ENCODE data around the gene NT5C1B.
"Not testable (repeated sequence)": the region's sequence is repeated elsewhere in the genome, so short reads cannot be mapped to it uniquely, and the experiment has no call there.

Gene NT5C1B

DNA sequence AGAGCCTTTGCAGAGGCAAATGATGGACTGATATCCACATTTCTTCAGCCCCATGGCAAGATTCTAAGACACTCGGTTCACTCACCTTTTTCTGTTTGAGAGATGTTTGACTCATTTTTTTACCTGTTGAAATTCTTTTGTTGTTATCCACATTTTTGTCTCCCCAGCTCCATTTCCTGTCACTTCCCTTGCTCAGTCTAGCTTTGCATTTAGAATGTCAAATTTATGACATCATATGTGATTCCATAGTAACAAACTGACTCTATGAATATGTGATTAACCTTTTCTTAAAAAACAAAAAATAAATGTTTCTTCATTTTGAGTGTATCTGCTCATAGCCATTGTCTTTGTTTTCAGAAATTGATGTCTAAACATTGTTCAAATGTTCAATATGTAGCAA, at the start of gene NT5C1B:
Gene NT5C1B, minus strand, starts transcription at position 216 of the 400 bp plus-strand sequence. Its CDS starts 101 bp downstream, at position 115.
- DNase-seq, result no peak

DNA sequence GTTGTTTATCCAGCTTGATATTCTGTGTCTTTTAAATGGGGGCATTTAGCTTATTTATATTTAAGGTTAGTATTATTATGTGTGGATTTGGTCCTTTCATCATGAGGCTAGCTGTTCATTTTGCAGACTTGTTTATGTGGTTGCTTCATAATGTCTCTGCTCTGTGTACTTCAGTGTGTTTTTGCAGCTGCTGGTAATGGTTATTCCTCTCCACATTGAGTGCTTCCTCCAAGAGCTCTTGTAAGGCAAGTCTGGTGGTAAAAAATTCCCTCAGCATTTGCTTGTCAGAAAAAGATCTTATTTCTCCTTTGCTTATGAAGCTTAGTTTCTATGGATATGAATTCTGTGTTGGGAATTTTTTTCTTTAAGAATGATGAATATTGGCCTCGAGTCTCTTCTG, 47.8 kb upstream of the NT5C1B start:
- DNase-seq, result no peak

DNA sequence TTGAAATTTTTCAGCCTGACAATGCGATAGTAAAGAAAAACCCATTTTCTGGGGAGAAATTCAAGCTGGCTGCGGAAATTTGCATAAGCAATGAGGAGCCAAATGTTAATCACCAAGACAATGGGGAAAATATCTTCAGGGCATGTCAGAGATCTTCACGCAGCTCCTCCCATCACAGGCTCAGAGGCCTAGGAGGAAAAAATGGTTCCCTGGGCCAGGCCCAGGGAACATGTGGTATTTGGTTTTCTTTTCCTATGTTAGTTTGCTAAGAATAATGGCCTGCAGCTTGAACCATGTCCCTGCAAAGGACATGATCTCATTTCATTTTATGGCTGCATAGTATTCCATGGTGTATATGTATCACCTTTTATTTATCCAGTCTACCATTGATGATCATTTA, 43.3 kb upstream of the NT5C1B start:
- DNase-seq, result not testable (repeated sequence)

DNA sequence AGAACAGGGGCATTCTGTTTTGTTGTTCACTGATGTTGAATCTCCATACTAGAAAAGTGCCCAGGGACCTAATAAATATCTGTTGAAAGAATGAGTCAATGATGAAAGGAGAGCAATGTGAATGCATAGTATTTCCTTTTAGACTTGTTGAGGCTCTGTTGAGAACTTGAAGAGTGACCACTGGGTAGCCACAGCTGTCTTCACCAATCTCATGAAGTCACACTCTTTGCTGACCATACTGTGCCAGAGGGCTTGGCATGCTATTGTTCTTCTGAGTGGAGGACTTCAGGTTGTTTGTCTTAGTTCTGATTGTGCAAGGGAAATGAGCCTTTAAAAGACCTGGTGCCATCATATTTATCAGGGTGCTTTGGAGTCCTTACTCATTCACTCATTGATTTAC, 41.6 kb upstream of the NT5C1B start:
- no peak for DNase-seq

DNA sequence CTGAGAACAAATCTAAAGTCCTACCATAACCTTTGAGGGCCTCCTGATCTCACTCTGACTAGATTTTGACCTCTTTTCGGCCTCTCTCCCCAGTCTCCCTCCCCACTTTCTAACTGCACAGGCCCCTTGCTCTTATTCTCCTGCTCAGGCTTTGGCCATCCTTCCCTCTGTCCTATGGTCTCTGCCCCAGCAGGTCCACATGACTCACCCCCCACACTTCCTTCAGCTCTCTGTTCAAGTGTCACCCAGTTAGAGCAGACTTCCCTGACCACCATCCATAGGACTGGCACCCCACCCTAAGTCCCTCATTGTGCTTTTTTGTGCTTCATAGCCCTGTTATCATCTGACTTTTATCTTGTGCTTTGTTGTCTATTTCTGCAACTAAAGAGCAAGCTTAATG, 41.2 kb upstream of the NT5C1B start:
- DNase-seq, result no peak

DNA sequence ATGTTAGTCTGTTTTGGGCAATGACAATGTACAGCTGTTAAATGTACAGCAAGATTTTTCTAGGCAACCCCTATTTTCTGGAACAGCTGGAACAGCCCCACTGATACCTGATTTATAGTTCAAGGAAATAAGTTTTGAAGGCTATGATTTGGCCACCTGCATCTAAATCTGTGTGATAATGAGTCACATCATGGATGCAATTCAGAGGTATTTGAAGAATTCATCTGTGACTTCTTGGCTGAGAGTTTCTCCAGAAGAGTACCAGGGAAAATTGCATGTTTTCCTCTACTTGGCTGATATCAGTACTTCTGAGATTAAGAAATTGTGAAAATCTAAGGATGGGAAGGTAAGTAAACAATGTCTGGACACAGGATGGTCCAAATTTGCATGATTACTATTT, 40.7 kb upstream of the NT5C1B start:
- no peak for DNase-seq

DNA sequence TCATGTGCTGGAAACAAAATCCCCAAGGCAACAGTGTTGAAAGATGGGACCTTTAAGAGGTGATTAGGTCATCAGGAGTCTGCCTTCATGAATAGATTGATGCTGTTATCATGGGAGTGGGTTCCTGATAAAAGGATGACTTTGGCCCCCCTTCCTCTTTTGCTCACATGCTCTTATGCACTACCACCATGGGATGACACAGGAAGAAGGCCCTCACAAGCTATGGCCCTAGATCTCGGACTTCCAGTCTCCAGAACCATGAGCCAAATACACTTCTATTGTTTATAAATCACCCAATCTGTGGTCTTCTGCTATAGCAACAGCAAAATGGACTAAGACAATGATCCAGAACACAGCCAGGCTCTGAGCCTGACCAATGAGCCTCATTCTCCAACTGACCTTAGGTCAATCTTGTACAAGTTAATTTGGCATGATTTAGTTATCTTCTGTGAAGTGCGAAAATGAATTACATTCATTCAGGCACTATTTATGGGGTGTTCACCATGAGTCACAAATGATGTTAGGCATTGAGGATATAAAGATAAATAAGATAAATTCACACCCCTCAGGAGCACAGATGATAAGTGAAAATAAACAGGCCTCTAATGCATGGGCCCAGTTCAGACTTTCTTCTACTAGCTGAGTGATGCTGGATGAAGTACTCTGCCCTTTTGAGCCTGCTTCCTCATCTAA, 37.7 kb upstream of the NT5C1B start:
- no peak for DNase-seq

DNA sequence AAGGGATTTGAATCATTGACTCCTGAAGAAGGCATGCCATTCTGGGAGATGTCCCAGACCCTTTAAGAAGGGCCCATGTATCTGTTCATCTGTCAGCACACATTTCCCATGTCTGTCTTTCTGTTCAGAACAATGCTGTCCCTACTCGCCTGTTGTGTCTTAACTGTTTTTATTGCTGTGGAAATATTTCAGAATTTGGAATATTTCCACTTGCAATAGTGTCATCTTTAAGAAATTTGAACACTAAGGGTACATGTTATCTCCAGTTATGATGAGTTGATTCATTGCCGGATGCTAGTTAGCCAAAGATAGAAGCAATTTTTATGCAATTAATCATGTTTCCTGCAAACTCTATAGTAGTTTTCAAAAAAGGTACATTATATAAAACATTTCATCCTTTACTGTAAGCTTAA, 36.9 kb upstream of the NT5C1B start:
- DNase-seq, result no peak

DNA sequence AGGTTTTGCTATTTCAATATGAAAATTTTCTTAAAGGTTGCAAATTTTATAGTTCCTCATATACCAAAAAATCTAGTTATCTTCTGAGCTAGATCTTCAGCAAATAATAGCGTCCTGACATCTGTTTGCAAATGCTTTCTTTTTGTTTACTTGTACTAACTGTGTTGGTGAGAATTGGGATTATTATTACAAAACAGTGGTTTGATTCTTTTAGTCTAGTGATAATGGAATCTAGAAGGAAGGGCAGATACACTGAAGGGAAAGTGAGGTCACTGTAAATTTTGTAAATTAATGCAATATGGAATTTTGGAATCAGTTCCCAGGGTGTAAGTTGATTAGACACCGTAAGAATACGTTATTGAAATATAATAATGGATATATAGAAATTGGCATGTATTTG, 36.2 kb upstream of the NT5C1B start:
- no peak for DNase-seq

DNA sequence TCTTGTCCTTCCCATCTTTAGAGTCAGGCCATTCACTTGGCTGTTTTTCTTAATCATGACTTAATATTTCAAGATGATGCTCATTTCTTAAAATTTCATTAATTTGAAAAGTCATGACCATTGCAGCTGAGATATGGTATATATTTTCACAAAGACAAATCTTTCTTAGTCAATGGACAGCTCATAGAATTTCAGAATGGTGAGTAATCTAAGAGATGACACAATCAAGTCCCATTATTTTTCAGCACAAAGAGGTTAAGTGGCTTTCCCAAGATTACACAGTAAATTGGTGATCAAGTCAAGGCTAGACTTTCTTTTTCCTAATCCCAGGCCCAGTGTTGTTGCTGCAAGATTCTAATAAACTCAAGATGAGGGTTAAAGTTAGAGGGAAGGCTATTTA, 34.4 kb upstream of the NT5C1B start:
- no peak for DNase-seq

DNA sequence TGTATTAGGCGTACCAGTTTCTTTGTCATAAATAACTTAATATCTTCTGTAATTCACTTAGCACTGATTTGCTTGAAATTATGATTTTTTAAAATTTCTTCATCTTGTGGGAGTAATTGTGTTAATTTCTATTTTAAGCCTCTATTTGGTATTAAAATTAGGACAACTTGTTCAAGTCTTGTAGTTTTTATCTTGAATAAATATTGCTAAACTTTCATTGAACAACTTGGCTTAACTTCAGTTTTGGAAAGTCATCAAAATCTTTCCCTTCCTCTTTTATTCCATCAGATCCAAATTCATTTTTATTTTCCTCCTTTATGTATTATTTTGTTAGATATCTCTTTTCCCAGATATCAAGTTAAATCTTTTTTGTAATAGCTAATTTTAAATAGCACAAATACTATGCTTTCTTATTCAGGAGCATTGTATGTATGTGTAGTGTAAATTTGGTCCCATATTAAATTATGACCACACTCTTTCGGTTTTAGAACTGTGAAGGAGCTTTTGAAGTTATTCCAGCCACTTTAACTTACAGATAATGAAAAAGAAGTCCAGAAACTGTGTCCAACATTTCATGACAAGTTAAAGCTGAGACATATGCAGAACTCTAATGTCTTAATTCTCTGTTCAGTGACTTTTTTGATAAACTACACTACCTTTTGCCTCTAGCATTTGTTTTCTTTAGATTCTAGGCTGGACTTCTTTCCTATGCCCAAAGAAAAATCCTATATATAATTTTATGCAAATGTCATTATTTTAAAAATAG, 31.7 kb upstream of the NT5C1B start:
- no peak for DNase-seq

DNA sequence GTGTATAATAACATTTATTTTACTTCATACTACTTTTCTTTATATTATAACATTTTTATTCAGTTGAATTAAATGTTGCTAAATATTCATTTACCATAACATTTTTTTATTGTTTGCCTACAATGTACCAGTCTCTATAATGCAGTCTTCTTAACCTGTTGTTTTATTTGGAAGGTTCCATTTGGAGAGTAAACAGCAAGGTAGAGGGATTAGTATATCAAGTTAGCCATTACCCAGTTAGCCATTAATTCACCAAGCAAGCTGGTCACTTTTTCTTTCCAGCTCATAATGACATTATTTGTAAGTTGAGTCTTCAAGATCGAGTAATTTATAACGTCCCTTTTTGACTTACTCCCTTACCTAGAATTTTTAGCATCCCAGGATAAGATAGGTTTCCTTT, 29.7 kb upstream of the NT5C1B start:
- DNase-seq, result no peak

DNA sequence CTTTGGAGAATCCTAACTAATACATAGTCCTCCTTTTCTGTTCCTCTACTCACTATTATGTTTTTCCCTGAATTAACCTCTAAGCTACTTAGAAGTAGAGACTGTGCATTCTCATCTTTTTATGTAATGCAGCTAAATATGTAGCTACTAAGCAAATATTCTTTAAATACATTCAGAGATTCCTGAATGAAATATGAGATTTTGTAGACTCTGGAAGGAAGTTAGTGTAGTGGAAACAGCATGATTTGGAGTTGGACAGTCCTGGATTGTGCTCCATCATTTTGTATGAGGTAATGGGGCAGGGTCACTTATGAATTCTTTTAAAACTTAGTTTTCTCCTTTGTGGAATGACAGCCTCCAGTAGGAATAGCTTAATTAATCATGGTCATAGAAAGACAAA, 24.7 kb upstream of the NT5C1B start:
- DNase-seq, result no peak

DNA sequence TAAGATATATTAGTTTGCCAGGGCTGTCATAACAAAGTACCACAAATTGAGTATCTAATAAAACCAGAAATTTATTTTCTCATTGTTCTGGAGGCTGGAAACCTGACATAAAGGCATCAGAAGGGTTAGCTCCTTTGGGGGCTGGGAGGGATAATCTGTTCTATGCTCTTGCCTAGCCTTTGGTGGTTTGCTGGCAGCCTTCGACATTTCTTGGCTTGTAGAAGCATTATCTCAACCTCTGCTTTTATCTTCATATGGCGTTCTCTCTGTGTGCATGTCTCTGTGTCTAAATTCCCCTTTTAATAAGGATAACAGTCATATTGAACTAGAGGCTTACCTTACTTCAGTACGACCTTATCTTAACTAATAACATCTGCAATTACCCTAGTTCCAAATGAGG, 22.8 kb upstream of the NT5C1B start:
- DNase-seq, result no peak

DNA sequence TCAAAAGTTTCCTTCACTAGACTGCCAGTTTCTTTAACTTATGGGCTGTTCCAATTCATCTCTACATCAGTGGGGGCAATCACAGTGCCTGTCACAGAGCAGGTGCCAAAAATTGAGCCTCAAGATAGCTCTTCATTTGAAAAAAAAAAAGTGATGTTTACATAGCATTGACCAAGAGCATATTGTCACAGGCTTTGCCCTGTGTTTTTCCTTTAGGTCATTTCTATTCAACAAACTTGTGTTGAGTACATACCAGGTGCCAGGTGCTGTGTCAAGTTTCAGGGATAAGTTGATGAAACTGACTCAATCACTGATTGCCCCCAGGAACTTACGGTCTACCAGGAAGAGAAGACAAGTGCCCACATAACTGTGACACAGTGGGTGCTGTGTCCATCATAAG, 22.2 kb upstream of the NT5C1B start:
- no peak for DNase-seq

DNA sequence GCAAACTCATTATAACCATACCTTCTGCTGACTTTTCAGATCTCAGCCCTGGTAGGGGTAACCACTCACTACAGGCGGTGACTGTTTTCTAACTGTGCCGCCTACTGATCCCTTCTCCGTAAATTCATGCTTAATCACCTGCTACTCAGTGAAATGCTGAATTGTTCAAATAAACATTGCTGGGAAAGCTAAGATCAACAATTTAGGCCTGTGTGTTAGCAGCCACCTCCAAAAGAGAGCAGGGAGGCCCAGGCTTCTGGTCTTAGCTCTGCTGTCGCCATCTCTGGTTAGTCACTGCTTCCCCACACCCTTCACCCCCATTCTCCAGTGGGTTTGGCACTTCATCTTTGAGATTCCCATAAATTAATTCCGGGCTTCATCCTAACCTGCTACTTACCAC, 21.8 kb upstream of the NT5C1B start:
- DNase-seq, result no peak

DNA sequence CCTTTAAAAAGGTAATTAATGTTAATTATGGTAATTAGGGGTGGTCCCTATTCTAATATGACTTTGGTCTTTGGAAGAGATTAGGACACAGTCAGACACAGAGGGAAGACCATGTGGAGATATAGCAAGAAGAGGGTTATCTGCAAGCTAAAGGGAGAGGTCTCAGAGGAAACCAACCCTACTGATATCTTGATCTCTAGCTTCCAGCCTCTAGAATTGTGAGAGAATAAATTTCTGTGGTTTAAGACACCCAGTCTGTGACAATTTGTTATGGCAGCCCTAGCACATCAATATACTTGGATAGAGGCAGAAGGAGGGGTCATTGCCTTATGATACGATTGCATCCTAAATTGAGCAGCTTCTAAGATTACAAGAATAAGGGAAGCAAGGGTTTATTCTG, 21.3 kb upstream of the NT5C1B start:
- no peak for DNase-seq

DNA sequence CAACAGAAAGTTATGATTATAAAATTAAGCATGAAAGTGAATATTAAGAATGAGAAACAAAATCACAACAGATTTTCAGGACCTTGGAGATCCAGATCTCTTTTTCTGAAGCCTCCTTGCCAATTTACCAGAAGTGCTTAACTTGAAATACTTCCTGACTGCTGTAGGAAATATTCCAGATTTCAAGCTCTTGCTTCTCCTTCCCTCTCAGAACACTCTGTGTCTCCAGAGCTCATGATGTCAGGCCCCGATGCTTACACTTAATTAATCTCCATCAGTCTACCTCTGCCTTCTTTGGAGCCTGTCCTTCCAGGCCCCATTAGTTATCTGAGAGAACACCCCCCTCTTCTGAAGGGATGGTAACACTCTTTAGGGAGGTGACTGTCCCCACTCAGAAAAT, 20.7 kb upstream of the NT5C1B start:
- no peak for DNase-seq

DNA sequence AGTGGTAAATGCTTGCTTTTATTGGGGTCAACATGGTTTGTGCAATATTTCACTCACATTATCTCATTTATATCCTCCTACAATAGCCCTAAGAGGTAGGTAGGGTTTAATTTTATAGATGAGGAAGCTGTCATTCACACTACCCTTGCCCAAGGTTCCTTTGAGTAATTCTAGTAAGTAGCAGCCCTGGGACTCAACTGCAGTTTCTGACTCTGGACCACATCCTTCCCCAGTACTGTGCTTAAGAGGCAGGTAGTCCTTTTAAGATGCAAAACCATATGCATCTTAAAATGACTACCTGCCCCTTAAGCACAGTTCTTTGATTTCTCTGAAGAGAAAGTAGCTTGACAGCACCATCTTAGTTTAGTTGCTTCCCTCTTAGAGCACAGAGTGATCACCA, 15.7 kb upstream of the NT5C1B start:
- no peak for DNase-seq

DNA sequence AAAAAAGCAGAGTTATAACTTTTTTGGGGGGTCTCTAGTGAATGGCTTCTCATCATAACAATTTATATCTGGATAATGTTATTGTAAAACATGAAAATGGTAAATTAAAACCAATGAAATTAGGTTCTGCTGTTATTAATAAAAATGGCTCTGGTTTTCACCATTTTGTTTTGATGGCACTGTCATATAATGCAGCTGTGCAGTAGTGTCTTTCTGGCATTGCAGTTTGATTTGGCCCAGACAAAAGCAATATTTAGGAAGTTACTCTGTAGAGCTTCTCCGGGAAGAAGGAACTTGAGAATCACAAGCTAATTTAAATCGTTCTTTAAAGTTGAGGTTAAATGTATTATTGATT, 15.1 kb upstream of the NT5C1B start:
- no peak for DNase-seq

DNA sequence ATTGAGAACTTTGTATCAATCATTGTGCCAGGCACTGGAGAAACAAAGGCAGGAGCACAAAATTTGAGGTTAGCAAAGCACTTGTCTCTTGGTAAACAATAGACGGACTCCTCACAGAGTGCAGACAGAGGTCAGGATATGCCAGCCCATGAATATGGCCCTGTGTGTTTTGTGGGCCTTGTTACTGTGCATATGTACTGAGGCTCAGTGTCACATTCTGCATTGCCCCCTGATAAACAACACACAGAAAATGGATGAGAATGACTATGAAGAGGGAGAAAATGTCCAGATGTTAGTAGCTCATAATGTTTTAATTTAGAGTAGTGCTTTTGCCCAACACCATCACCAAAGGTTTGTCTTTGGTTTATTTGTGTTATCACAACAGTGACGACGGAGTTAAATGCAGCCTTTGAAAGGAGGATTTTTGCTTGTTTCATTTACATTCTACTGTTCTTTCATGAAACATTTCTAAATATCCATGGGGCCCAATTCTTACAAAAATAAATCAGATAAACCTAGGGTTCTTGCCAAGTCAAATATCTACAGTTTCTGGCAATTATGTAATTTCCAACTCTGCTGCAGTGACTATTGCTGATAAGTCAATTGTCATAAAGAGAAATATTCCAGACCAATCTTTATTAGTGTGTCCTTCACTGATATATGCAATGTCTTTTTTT, 14.6 kb upstream of the NT5C1B start:
- no peak for DNase-seq

DNA sequence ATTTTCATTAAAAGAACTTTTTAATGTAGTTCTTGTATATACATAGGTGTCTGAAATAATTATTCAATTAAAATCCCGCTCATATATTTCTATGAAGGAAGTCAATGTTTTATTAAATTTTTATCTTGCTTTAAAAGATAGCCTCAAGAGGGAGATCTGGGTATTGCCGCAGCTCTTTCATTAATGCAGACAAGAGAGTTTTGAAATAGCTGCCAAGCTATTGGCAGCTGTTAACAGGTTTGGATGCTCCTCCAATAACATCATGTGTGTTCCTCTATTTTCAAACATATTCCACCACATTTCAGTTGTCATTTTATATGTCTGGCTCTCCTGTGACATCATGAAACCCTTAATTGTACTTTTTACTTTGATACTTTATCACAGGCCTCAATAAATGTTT, 12.9 kb upstream of the NT5C1B start:
- no peak for DNase-seq

DNA sequence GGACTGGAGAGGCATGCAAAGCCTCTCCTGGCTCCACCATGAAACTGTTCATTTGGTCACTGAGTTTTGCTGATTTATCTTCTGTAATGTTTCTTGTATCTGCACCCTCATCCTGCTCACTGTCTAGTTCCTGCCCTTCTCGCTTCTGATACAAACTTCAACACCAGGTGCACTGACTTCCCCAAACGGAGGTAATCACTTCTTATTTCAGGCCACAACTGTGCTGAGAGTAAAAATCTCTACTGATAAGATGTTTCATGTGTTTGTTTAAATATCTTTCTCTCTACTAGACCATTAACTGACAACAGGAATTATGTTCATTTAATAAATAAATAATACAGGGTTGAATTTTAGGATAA, 10.9 kb upstream of the NT5C1B start:
- DNase-seq, result no peak

DNA sequence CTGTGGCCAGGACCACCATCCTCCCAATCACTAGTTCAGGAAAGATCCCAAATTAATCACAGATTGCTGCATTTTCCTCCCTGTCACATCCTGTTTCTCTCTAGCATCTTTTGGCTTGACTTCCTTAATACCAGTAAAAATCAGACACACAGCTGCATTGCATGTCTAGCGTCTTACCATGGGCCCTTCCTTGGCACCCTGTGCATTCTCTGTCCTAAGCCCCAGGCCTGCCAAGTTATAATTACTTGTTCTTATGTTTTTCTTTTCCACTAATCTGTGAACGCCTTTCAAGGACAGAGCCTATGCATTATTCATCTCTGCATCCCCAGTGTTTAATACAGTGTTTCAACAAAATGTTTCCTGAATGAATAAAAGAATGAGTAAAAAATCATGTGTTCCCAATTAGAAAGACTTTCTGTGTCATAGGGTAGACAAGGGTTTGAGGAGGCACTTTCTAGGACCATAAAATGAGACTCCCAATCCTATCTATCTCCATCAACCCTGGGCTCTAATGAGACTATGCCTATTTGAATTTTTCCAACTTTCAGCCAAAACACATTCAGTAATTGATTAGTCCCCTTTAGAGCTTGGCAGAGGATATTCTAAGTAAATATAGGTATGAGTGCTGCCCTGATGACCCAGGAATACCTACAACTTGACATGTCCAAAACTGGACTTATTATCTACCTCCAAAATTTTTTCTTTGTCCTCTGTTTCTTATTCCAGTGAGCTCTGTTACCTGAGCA, 10.3 kb upstream of the NT5C1B start:
- DNase-seq, result no peak
